OCI-LY7 (cell line): ENCODE results near the gene ATXN1. TPM values are rescaled to one million over a fixed set of nuclear protein-coding genes. Genes with fewer than 3 reads are reported as not detected.

Experiments
- BruUV-seq: library from RNA; stranded (reverse); fragments of 400-500 nt; replicated peaks from 2 replicates; lab custom pipeline; 2021; lab: Mats Ljungman, UMichigan
- CTCF ChIA-PET: fragments of 300-600 bp; sonication (Branson Sonifier 250); formaldehyde crosslinking; loops from one replicate; lab custom pipeline; 2022; ENCODE audit warnings: antibody characterized with exemption; ENCODE audit not compliant: unreplicated experiment; lab: Charles Lee
- POLR2A ChIA-PET: fragments of 300-600 bp; sonication (Branson Sonifier 250); formaldehyde crosslinking; loops from one replicate; lab custom pipeline; 2022; ENCODE audit warnings: antibody characterized with exemption; lab: Charles Lee
- DNase-seq: peaks from one replicate; pipeline ENCODE4 v3.0.0-alpha.2; 2015; ENCODE audit warnings: low spot score
- H2AFZ ChIP-seq: fragments of 200-600 bp; sonication (generic), shearing (Covaris generic); 2 replicates; pipeline ENCODE4 v1.6.1; 2014; ENCODE audit warnings: mild to moderate bottlenecking, antibody characterized with exemption, low read length, moderate library complexity
- H3K27ac ChIP-seq: fragments of 200-600 bp; sonication (generic); 2 replicates; pipeline ENCODE4 v1.5.1; 2014; ENCODE audit warnings: mixed run types, low read depth, mild to moderate bottlenecking, moderate library complexity, low read length, inconsistent platforms; ENCODE audit not compliant: poor library complexity, severe bottlenecking
- H3K36me3 ChIP-seq: fragments of 200-600 bp; sonication (generic); 2 replicates; pipeline ENCODE4 v1.6.1; 2014; ENCODE audit warnings: mild to moderate bottlenecking, antibody characterized with exemption, low read length, moderate library complexity, mixed read lengths; ENCODE audit not compliant: insufficient read depth
- H3K4me1 ChIP-seq: fragments of 200-600 bp; sonication (generic); 2 replicates; pipeline ENCODE4 v1.5.1; 2014; ENCODE audit warnings: mild to moderate bottlenecking, low read length; ENCODE audit not compliant: insufficient read depth, poor library complexity, severe bottlenecking
- H3K4me2 ChIP-seq: fragments of 200-600 bp; sonication (generic); 2 replicates; pipeline ENCODE4 v1.6.1; 2014; ENCODE audit warnings: mild to moderate bottlenecking, low read length
- H3K4me3 ChIP-seq: fragments of 200-600 bp; sonication (generic); 2 replicates; pipeline ENCODE4 v1.5.1; 2014; ENCODE audit warnings: mild to moderate bottlenecking, low read depth, low read length; ENCODE audit not compliant: poor library complexity, severe bottlenecking
- H3K79me2 ChIP-seq: fragments of 200-600 bp; sonication (generic); 2 replicates; pipeline ENCODE4 v1.6.1; 2016; ENCODE audit warnings: low read depth, mild to moderate bottlenecking, low read length, moderate library complexity, mixed read lengths; ENCODE audit not compliant: insufficient read depth
- H3K9me2 ChIP-seq: fragments of 200-600 bp; sonication (generic); 2 replicates; pipeline ENCODE4 v1.6.1; 2016; ENCODE audit warnings: mild to moderate bottlenecking, low read length, mixed read lengths; ENCODE audit not compliant: insufficient read depth
- H3K9me3 ChIP-seq: fragments of 200-600 bp; sonication (generic); 2 replicates; pipeline ENCODE4 v1.6.1; 2014; ENCODE audit warnings: mild to moderate bottlenecking, mixed run types, low read length, mixed read lengths
- H4K20me1 ChIP-seq: fragments of 200-600 bp; sonication (generic); 2 replicates; pipeline ENCODE4 v1.6.1; 2014; ENCODE audit warnings: mild to moderate bottlenecking, antibody characterized with exemption, low read length, moderate library complexity, mixed read lengths; ENCODE audit not compliant: insufficient read depth
- CTCF ChIP-seq: fragments of 200-600 bp; sonication (generic); conservative IDR thresholded peaks from 2 replicates; pipeline ENCODE4 v1.5.1; 2014; ENCODE audit warnings: mild to moderate bottlenecking, antibody characterized with exemption, low read length, moderate library complexity, mixed read lengths
- EZH2phosphoT487 ChIP-seq: fragments of 200-600 bp; sonication (generic); IDR thresholded peaks from 2 replicates; pipeline ENCODE4 v1.6.1; 2018; ENCODE audit warnings: low read depth, borderline replicate concordance, mild to moderate bottlenecking, mixed run types, antibody characterized with exemption, low read length, moderate library complexity, mixed read lengths
- intact Hi-C: fragments of 100-400 bp; cut with micrococcal nuclease; formaldehyde crosslinking; loops from one replicate; pipeline ENCODE4 v1.10.0; 2022; ENCODE audit not compliant: unreplicated experiment
- total RNA-seq, 2 experiments: library from RNA; depleted of rRNA in 1 of 2; stranded (reverse); fragments of >200 nt in 1 of 2; shearing (Covaris generic) in 1 of 2; gene quantifications; 2 replicates each; pipeline ENCODE4 v1.2.3, GENCODE V29; 2014 to 2022

The ATXN1 gene
- total RNA-seq, 2 experiments from 2014 or later: not detected

DNA sequence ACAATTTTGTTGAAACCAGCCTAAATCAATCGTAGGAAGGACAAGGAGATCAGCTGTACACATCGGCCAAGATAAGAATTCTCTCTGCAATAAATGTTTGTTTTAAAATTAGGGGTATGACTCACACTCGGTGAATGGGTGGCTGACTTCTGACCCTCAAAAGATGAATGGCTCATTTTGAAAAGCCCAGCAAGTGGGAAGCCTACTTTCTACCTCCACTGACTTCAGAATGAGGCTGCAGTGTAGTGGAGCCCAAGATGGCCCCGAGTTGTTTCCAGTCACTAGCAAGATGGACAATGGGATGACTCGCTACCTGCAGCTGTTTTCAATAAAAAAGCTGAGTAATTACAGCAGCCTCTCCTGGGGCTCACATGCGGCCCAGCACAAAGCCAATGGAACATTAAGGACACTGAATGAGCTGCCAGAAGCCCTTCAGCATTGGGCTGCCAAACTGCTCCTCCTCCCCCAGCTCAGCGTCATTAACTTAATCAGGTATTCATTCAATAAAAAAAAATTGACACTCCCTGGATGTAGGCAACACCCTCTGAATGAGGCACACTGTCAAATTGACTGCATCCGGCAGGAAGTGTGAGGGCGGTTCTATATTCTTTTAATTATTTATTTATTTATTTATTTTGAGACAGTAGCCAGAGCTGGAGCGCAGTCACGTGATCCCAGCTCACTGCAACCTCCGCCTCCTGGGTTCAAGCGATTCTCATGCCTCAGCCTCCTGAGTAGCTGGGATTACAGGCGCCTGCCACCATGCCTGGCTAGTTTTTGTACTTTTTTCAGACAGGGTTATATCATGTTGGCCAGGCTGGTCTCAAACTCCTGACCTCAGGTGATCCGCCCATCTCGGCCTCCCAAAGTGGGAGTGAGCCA is 415.6 kb downstream of the ATXN1 start:
- Histone ChIP-seq H4K20me1 (no peaks in the 10 kb centered on the region), H3K4me3 (no peak overlapping the region), H3K9me3 (no peaks in the 10 kb centered on the region), H3K27ac (no peak overlapping the region), H3K4me2 (no peak overlapping the region), H3K4me1 (no peaks in the 10 kb centered on the region), H2AFZ (no peak overlapping the region), H3K79me2 (no peaks in the 10 kb centered on the region), H3K9me2 (no peaks in the 10 kb centered on the region), H3K36me3 (no peaks in the 10 kb centered on the region)
- no peak for DNase-seq
- CTCF ChIA-PET: no interaction called here
- TF ChIP-seq CTCF (no peak), EZH2phosphoT487 (no peak)
- intact Hi-C loops: no loop called here
- POLR2A ChIA-PET: interaction anchor here (0.6 to 0.8 kb wide), 2 partner anchors 21 to 29 kb away, joined by 3 read pairs; no protein-coding TSS in a partner anchor
- no TSS peak for BruUV-seq

- no peaks in the 10 kb centered on the region for H3K36me3 ChIP-seq
- no peak for DNase-seq
- intact Hi-C loops: no loop called here
- H3K27ac ChIP-seq: no peak overlapping the region
- H3K79me2 ChIP-seq: no peaks in the 10 kb centered on the region
- BruUV-seq: no TSS peak
- no peaks in the 10 kb centered on the region for H3K9me2 ChIP-seq
- no peak overlapping the region for H3K4me2 ChIP-seq
- TF ChIP-seq CTCF (no peak), EZH2phosphoT487 (no peak)
- CTCF ChIA-PET: no interaction called here
- POLR2A ChIA-PET: interaction anchor here (0.8 kb wide), 1 partner anchor 20 kb away, joined by 3 read pairs; no protein-coding TSS in a partner anchor
- no peak overlapping the region for H3K4me3 ChIP-seq
- no peaks in the 10 kb centered on the region for H4K20me1 ChIP-seq
- H2AFZ ChIP-seq: no peak overlapping the region
- no peaks in the 10 kb centered on the region for H3K4me1 ChIP-seq
- no peaks in the 10 kb centered on the region for H3K9me3 ChIP-seq
Observed at GRCh38 chr6:16344756-16345155, 416.5 kb downstream of the ATXN1 start.

GRCh38 chr6:16343593-16343992 is 417.7 kb downstream of the ATXN1 start:
- H3K27ac ChIP-seq: no peak overlapping the region
- DNase-seq: no peak
- no TSS peak for BruUV-seq
- no peaks in the 10 kb centered on the region for H3K9me3 ChIP-seq
- no peak overlapping the region for H3K4me2 ChIP-seq
- no peaks in the 10 kb centered on the region for H3K36me3 ChIP-seq
- intact Hi-C loops: no loop called here
- no peaks in the 10 kb centered on the region for H4K20me1 ChIP-seq
- no peaks in the 10 kb centered on the region for H3K9me2 ChIP-seq
- ChIA-PET CTCF (no interaction called here), POLR2A (no interaction called here)
- TF ChIP-seq EZH2phosphoT487: no peak
- TF ChIP-seq CTCF: no peak
- no peaks in the 10 kb centered on the region for H3K4me1 ChIP-seq
- H3K4me3 ChIP-seq: no peak overlapping the region
- H2AFZ ChIP-seq: no peak overlapping the region
- H3K79me2 ChIP-seq: no peaks in the 10 kb centered on the region
